B cell (primary cell): ENCODE measurements around the gene PCTP. TPM values are rescaled to one million over a fixed set of nuclear protein-coding genes. Genes with fewer than 3 reads are reported as not detected.

Experiments used
- ATAC-seq: fragments of 200-7000 bp; cut with Tn5 transposase; one replicate; pipeline ENCODE4 v1.10.0; 2021; ENCODE audit warnings: low read depth, mild to moderate bottlenecking, moderate number of reproducible peaks, moderate library complexity
- CTCF ChIA-PET: fragments of 350-600 bp; sonication (Branson Sonifier 250); formaldehyde crosslinking; loops from one replicate; lab custom pipeline; 2021; ENCODE audit warnings: antibody characterized with exemption, inconsistent platforms; lab: Charles Lee
- POLR2A ChIA-PET: fragments of 350-600 bp; sonication (Branson Sonifier 250); formaldehyde crosslinking; loops from one replicate; lab custom pipeline; 2021; ENCODE audit warnings: antibody characterized with exemption; lab: Charles Lee
- DNase-seq: peaks from one replicate; pipeline ENCODE4 v3.0.0; 2013
- H2AFZ ChIP-seq: 2 replicates; pipeline ENCODE4 v1.6.1; 2012; ENCODE audit warnings: mild to moderate bottlenecking, low read depth, low read length; ENCODE audit not compliant: insufficient read depth, poor library complexity, severe bottlenecking
- H3K27ac ChIP-seq, 2 donors: 1 replicate in 1 of 2; 2 replicates in 1 of 2; pipeline ENCODE4 v1.5.1; 2012 to 2013; ENCODE audit warnings: low read length in 2 of 2, mild to moderate bottlenecking in 2 of 2, moderate library complexity in 1 of 2
- H3K27me3 ChIP-seq, 4 experiments: fragments of 200-600 bp in 1 of 4; sonication (generic) in 1 of 4; replicated peaks in 1 of 4; 1 replicate in 2 of 4; 2 replicates in 2 of 4; pipeline versions ENCODE4 v1.6.1 to v1.7.0; 2013 to 2016; ENCODE audit warnings: low read length in 3 of 4, mild to moderate bottlenecking in 2 of 4, mixed read lengths in 1 of 4, moderate library complexity in 1 of 4; ENCODE audit not compliant: insufficient read depth in 4 of 4, control insufficient read depth in 3 of 4; ENCODE audit errors: control extremely low read depth in 1 of 4
- H3K36me3 ChIP-seq, 2 experiments: replicated peaks in 1 of 2; 1 replicate in 1 of 2; 2 replicates in 1 of 2; pipeline versions ENCODE4 v1.6.1 to v1.7.1; 2013; ENCODE audit warnings: low read length in 1 of 2; ENCODE audit not compliant: insufficient read depth in 2 of 2, control insufficient read depth in 1 of 2; ENCODE audit errors: control extremely low read depth in 1 of 2, extremely low read depth in 1 of 2
- H3K4me1 ChIP-seq, 2 donors: fragments of 200-600 bp in 1 of 2; sonication (generic) in 1 of 2; 1 replicate in 1 of 2; 2 replicates in 1 of 2; pipeline versions ENCODE4 v1.5.1 to v1.6.1; 2013 to 2017; ENCODE audit warnings: low read length in 2 of 2; ENCODE audit not compliant: control insufficient read depth in 2 of 2, insufficient read depth in 2 of 2
- H3K4me2 ChIP-seq: replicated peaks from 2 replicates; pipeline ENCODE3; 2012; ENCODE audit warnings: mild to moderate bottlenecking, low read depth, low read length; ENCODE audit not compliant: poor library complexity, severe bottlenecking
- H3K4me3 ChIP-seq, 5 experiments: fragments of 200-600 bp in 1 of 5; sonication (generic) in 1 of 5; 1 replicate in 3 of 5; 2 replicates in 2 of 5; pipeline versions ENCODE4 v1.5.1 to v1.7.0; 2011 to 2016; ENCODE audit warnings: low read length in 4 of 5, mild to moderate bottlenecking in 4 of 5, low read depth in 2 of 5, control low read depth in 1 of 5, moderate library complexity in 1 of 5; ENCODE audit not compliant: insufficient read depth in 1 of 5; ENCODE audit errors: control extremely low read depth in 1 of 5, extremely low read depth in 1 of 5
- H3K79me2 ChIP-seq: fragments of 200-600 bp; sonication (generic); one replicate; pipeline ENCODE4 v1.6.0; 2016; ENCODE audit warnings: low read length; ENCODE audit not compliant: control insufficient read depth, insufficient read depth
- H3K9ac ChIP-seq: fragments of 200-600 bp; sonication (generic); 2 replicates; pipeline ENCODE4 v1.6.1; 2017; ENCODE audit warnings: mild to moderate bottlenecking, low read length, moderate library complexity
- H3K9me3 ChIP-seq, 3 donors: one replicate each; pipeline versions ENCODE4 v1.6.1 to v1.7.1; 2013; ENCODE audit warnings: low read length in 2 of 3; ENCODE audit not compliant: control insufficient read depth in 2 of 3, insufficient read depth in 1 of 3; ENCODE audit errors: control extremely low read depth in 1 of 3
- H4K20me1 ChIP-seq: 2 replicates; pipeline ENCODE4 v1.6.0; 2012; ENCODE audit warnings: mild to moderate bottlenecking, low read length; ENCODE audit not compliant: insufficient read depth, control insufficient read depth, poor library complexity, severe bottlenecking
- H3K27ac Mint-ChIP-seq: one replicate; pipeline ENCODE4 v1.8.0; 2021; ENCODE audit warnings: mixed read lengths
- H3K27me3 Mint-ChIP-seq: one replicate; pipeline ENCODE4 v1.8.0; 2021; ENCODE audit warnings: mixed read lengths
- H3K4me1 Mint-ChIP-seq: one replicate; pipeline ENCODE4 v1.8.0; 2021; ENCODE audit warnings: mixed read lengths
- H3K4me3 Mint-ChIP-seq: one replicate; pipeline ENCODE4 v1.8.0; 2021; ENCODE audit warnings: mixed read lengths
- H3K9me3 Mint-ChIP-seq: one replicate; pipeline ENCODE4 v1.8.0; 2022; ENCODE audit warnings: mixed read lengths; ENCODE audit not compliant: insufficient read depth
- EZH2 ChIP-seq: IDR thresholded peaks from 2 replicates; pipeline ENCODE4 v1.6.1; 2012; ENCODE audit warnings: borderline replicate concordance, low read depth, mild to moderate bottlenecking, moderate library complexity, low read length; ENCODE audit not compliant: insufficient read depth, poor library complexity, severe bottlenecking
- WGBS: methylation state at CpG from one replicate; pipeline ENCODE4 v1.1.5; 2013; ENCODE audit warnings: missing lambda C conversion rate; ENCODE audit not compliant: insufficient coverage; 5-methylcytosine and 5-hydroxymethylcytosine counted together
- intact Hi-C: fragments of 100-400 bp; cut with micrococcal nuclease; formaldehyde crosslinking; loops from one replicate; pipeline ENCODE4 v1.10.0; 2022
- polyA plus RNA-seq: library from polyadenylated mRNA; depleted of rRNA; stranded (reverse); fragments of >200 nt; gene quantifications from 2 replicates; pipeline ENCODE4 v1.2.3, GENCODE V29; 2012
- total RNA-seq, 2 donors: library from RNA; stranded (reverse); fragments of 120-200 nt in 1 of 2; gene quantifications; 1 replicate in 1 of 2; 2 replicates in 1 of 2; pipeline versions ENCODE4 v1.2.3 to v1.2.4, GENCODE V29; 2013 to 2022
- TF ChIP-seq, protein P1 (sequence below): fragments of 200-600 bp; IDR thresholded peaks from one replicate; pipeline ENCODE4 v1.8.0; 2022; ENCODE audit warnings: antibody characterized with exemption, mild to moderate bottlenecking

PCTP gene
- total and polyA plus RNA-seq, 2 donors (not counting 1 experiment from before 2014, with no cell fraction given), result 3.2 to 9.0 TPM

DNA sequence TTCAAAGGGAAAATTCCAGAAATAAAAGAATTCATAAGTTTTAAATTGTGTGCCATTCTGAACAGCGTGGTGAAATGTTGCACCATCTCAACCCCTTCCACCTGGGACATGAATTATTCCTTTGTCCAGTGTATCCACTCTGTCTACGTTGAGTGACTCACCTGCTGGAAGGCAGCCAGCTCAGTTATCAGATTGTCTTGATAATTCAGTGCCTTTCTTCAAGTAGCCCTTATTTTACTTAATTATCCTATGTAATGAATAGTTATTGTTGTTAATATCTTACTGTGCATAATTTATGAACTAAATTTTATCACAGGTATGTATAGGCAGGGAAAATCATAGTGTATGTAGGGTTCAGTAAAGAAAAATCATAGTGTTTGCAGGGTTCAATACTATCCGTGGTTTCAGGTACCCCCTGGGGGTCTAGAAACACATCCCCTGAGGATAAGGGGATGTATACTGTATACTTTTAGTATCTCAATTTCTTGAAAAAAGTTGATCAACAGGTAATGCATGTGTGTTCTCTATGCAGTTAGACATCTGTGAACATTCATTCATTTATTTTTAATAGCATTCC is 7.7 kb upstream of the PCTP start:
- H3K27ac ChIP-seq, result no peak overlapping the region
- TF ChIP-seq EZH2, result no peak
- TF ChIP-seq, protein P1, sequence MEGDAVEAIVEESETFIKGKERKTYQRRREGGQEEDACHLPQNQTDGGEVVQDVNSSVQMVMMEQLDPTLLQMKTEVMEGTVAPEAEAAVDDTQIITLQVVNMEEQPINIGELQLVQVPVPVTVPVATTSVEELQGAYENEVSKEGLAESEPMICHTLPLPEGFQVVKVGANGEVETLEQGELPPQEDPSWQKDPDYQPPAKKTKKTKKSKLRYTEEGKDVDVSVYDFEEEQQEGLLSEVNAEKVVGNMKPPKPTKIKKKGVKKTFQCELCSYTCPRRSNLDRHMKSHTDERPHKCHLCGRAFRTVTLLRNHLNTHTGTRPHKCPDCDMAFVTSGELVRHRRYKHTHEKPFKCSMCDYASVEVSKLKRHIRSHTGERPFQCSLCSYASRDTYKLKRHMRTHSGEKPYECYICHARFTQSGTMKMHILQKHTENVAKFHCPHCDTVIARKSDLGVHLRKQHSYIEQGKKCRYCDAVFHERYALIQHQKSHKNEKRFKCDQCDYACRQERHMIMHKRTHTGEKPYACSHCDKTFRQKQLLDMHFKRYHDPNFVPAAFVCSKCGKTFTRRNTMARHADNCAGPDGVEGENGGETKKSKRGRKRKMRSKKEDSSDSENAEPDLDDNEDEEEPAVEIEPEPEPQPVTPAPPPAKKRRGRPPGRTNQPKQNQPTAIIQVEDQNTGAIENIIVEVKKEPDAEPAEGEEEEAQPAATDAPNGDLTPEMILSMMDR, result no peak
- no peak overlapping the region for H3K4me3 Mint-ChIP-seq
- H3K9me3 Mint-ChIP-seq, result no peaks in the 10 kb centered on the region
- H3K27me3 Mint-ChIP-seq, result peaks cover 18% of the 10 kb centered on the region
- no peaks in the 10 kb centered on the region for H3K79me2 ChIP-seq
- no peak overlapping the region for H2AFZ ChIP-seq
- ChIA-PET CTCF (interaction anchor here (0.7 to 1.3 kb wide), 2 partner anchors 8 to 9 kb away, joined by 3 read pairs; partner anchors contain the start of gene PCTP), POLR2A (no interaction called here)
- intact Hi-C loops, result no loop called here
- no peaks in the 10 kb centered on the region for H3K36me3 ChIP-seq
- H3K4me3 ChIP-seq, result no peak overlapping the region
- H4K20me1 ChIP-seq, result no peaks in the 10 kb centered on the region
- H3K4me1 ChIP-seq, result peaks cover 1 to 9% of the 10 kb centered on the region in 2 donors
- no peak for DNase-seq
- no peak for ATAC-seq
- H3K9me3 ChIP-seq, result no peaks in the 10 kb centered on the region
- H3K9ac ChIP-seq, result no peak overlapping the region
- H3K27ac Mint-ChIP-seq, result no peak overlapping the region
- peaks cover 0 to 7% (median 0%) of the 10 kb centered on the region in 4 experiments for H3K27me3 ChIP-seq
- 88% methylated on average over 3 of the region's 3 CpGs for WGBS
- H3K4me1 Mint-ChIP-seq, result peaks cover 15% of the 10 kb centered on the region
- peak overlapping the region; percentile 18 for H3K4me2 ChIP-seq

DNA sequence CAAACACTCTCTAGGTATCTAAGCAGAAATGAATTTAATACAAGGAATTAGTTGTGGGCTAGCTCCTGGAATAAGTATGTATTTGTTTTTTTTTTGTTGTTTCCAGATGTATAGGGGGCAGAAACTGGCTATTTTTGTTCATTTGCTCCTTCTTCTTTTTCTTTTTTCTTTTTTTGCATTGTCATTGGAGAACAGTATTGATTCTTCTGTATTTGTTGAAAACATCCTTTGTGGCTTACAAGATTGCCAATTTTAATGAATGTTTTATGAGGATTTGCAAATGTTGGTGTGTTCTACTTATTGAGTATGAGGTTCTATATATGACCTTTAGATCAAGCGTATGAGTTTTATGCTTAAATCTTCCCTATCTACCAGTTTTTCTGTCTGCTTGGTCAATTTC is 5.6 kb upstream of the PCTP start:
- WGBS, result no CpG with 5 or more reads among the region's 1 CpG
- no peaks in the 10 kb centered on the region for H3K36me3 ChIP-seq
- peaks cover 13% of the 10 kb centered on the region for H3K4me1 Mint-ChIP-seq
- no peaks in the 10 kb centered on the region for H3K9me3 ChIP-seq
- no peak overlapping the region for H3K4me3 Mint-ChIP-seq
- no peaks in the 10 kb centered on the region for H3K9me3 Mint-ChIP-seq
- no peak overlapping the region for H2AFZ ChIP-seq
- peaks cover 26% of the 10 kb centered on the region for H3K27me3 Mint-ChIP-seq
- intact Hi-C loops, result no loop called here
- TF ChIP-seq EZH2, result no peak
- TF ChIP-seq, protein P1, result no peak
- H3K27ac ChIP-seq, result no peak overlapping the region
- H4K20me1 ChIP-seq, result no peaks in the 10 kb centered on the region
- no peak for DNase-seq
- no peak overlapping the region for H3K4me3 ChIP-seq
- no peak overlapping the region for H3K27ac Mint-ChIP-seq
- H3K27me3 ChIP-seq, result peaks cover 0 to 7% (median 3%) of the 10 kb centered on the region in 4 experiments
- H3K79me2 ChIP-seq, result no peaks in the 10 kb centered on the region
- ATAC-seq, result no peak
- no peak overlapping the region for H3K9ac ChIP-seq
- H3K4me2 ChIP-seq, result no peak overlapping the region
- peaks cover 0 to 8% of the 10 kb centered on the region in 2 donors for H3K4me1 ChIP-seq
- ChIA-PET POLR2A (no interaction called here), CTCF (no interaction called here)
